ENCODE results near the gene NMT1.

NMT1 gene

DNA sequence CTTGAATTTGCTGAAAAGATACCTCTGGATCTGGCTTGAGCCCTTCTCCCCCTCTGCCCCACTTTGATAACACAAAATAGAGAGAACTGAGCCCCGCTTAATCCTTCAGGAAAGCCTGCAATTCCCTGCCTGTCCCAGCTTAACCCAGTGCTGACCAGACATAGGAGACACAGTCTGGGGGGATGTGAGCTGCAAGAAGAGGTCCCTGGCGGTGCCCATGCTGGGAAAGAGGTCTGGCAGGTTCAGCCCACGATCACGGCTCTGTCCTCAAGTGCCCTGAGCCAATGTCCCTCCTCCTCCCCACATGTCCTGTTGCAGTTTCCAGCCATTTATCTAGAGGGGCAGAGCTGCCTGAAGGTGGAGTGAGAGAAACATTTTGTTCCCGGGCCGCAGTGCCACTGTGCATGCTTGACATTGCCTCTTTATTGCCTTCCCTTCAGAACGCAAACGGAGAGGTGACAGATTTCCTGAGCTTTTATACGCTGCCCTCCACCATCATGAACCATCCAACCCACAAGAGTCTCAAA lies 42.2 kb downstream of the NMT1 start:
- in situ Hi-C loops (cut with MboI; ENCODE audit: low sequenced_read_pairs): no loop called here

DNA sequence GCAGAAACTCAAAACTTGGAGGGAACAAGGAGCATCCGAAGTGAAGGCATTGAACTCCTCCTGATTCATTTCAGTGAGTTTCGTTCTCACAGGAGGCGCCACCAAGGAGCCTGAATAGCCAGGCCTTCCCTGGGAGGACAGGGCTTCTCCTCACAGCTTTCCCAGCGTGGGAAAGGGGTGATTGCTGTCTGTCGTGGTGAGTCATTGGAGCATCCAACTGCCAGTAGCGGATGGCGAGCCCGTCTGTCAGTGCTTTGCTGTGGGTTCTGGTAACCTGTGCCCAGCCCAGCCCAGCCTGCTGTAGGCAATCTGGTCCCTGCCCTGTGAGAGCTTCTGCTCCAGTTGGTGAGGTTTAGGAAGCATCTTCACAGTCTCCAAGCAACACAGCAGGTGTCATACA lies 42.9 kb downstream of the NMT1 start:
- in situ Hi-C loops (cut with MboI; ENCODE audit: low sequenced_read_pairs): no loop called here

GRCh38 chr17:45104497-45104896 lies 43.4 kb downstream of the NMT1 start:
- in situ Hi-C loops (cut with MboI; ENCODE audit: low sequenced_read_pairs): no loop called here

- in situ Hi-C loops (cut with MboI; ENCODE audit: low sequenced_read_pairs): no loop called here
These were observed 43.9 kb downstream of the NMT1 start for GRCh38 chr17:45104907-45105624.

DNA sequence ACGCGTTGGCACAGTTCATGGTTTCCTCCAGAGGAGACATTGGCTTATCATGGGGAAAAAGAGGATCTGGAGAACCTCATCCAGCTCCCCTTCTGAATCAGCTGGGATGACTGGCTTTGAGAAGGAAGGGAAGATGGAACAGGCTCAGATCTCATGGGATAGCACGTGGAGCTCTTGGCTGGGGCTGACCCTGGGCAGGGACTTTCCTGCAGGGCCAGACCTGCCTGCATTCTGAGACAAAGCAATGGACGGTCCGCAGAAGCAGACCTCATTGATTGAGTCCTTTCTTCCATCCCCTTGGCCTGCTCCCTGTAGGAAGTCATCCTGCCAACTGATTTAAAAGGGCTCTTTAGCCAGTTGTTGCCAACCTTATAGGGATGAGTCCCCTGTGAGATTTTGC lies 45.0 kb downstream of the NMT1 start:
- in situ Hi-C loops (cut with MboI; ENCODE audit: low sequenced_read_pairs): no loop called here

DNA sequence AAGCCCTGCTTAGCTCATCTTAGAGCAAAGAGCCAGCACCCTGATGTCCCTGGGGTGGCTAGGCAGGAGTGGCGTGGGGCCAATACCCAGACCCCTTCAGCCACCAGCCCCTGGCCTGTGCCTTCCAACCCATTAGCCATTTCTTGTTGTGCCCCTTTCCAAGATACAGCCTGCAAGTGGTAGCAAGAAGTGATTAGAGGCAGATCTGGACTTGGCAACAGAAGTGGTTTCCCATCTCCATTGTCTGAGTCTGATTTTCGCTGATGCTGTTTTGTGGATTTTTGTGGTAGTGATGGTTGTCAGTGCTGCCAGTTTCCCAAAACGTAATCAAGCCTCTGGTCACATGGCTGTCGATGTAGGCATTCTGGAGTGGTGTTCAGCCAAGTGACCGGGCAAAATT lies 45.5 kb downstream of the NMT1 start:
- in situ Hi-C loops (cut with MboI; ENCODE audit: low sequenced_read_pairs): no loop called here

DNA sequence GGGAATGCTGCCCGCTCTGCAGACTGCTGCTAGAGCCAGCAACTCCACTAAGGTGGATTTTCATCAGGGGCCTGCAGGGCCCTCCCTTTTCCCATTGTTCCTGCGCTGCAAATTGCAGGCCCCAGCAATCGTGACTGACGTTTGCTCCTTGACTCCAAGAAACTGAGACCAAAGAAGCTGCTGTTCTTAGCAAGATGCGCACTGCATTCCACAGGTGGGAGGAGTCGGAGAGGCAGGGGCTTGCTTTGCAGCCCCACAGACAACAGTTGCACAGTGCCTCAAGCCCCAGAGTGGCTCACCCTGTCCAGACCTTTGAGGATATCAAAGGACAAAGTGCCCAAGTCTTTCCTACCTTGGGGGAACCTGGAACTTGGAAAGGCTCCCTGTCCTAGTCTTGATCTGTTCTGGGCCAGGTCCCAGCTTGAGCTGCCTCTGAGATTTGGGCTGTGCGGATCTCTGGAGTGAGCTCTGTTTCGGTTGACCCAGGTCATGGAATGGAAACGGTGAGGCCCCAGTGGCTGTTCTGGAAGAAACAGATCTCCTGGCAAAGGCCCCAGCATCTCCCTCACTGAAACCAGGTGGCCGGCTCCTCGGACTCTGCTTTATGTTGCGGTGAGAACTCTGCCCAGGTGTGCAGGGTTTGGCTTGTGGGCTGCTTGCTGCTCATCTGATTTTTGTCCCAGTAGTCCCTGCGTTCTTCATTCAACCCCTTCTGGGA lies 46.3 kb downstream of the NMT1 start:
- in situ Hi-C loops (cut with MboI; ENCODE audit: low sequenced_read_pairs): no loop called here

DNA sequence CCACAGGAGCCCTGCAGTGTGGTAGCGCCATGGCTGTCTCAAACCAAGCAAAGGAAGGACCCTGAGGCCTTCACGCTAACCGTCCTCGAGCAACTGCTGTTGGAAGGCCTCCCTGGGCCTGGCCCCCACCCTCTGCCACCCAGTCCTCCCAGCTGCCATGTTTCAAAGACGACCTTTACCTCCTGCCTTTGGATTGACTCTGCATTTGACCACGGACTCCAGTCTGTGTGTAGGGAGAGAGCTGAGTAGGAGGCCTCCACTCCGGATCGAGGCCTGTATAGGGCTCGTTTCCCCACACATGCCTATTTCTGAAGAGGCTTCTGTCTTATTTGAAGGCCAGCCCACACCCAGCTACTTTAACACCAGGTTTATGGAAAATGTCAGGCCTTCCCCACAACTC lies 46.9 kb downstream of the NMT1 start:
- in situ Hi-C loops (cut with MboI; ENCODE audit: low sequenced_read_pairs): no loop called here

DNA sequence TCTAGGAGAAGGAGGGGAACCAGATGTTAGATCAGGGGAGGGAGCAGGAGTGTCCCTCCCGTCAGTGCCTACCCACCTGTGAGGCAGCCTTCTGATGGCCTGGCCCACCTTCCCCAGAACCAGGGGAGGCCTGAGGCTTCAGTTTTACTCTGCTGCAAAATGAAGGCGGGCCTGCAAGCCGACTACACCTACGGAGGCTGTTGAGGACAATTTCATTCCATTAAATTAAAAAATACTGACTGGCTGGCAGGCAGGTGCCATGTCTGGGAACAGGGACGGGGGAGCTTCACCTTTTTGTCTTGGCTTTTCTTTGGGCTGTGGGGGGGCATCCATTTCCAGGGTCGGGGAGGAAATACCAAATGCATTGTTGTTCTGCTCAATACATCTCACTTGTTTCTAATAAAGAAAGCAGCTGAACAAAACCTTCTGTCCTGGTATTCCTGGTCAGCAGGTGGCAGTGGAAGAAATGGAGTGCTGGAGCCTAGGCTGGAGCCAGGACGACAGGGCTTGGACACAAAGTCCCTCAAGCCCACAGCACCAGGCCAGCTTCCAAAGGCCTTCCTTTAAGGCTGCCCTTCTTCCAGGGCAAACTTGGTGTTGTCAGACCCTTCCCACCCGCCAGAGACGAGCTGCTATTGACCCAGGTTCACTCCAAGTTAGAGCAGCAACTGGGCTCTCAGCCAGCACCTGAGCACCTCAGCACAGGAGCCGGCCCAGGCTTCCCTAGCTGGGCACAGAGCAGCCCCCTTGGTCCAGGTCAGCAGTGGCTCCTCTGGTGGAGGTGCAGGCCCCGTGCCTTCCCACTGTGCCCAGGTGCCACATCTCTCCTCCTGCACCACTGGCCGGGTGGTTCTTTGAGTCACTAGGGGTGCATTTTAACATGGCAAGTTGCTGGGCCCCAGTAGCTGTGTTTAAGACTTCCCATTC lies 47.7 kb downstream of the NMT1 start:
- in situ Hi-C loops (cut with MboI; ENCODE audit: low sequenced_read_pairs): no loop called here

DNA sequence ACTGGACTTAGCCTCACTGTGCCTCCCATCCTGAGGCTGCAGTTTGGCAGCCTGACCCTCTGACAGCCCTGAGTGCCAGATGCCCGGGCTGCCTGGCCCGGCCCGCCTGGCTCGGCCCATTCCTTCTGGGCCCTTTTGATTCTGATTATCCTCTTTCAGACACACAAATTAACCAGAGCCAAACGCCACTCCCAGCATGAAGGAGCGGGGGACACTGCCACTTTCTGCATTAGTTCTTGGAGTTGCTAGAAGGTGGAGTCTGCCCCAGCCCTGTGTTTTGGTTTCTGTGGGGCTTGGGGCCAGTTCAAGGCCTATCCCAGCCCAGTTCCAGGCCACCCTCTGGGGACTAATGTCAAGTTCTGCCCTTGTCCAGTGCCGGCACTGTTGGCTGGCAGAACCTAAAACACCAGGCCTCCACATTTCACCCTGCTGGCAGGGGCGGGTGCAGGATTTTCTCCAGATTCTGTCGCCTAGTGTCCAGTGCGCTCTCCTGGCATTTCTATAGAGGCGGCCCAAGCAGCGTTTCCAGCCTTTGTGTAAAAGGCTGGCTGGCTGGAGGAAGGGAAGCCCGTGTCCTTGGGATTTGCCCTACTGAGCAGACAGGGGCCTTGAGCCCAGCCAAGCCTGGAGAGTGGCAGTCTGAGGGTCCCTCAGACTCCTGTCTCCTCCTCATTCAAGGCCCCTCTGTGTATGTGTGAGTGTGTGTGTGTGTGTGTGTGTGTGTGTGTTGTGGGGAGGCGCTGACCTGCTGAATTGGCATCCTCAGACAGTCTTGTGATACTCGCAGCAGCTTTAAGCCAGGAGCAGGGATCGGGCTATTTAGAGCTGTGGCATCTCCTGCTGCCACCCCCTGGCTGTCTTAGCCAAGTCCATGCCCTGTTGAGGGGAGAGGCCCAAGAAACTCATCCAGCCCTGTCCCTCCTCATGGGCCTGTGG lies 49.8 kb downstream of the NMT1 start:
- in situ Hi-C loops (cut with MboI; ENCODE audit: low sequenced_read_pairs): no loop called here

GRCh38 chr17:45111850-45112249 lies 50.7 kb downstream of the NMT1 start:
- in situ Hi-C loops (cut with MboI; ENCODE audit: low sequenced_read_pairs): no loop called here

- in situ Hi-C loops (cut with MboI; ENCODE audit: low sequenced_read_pairs): no loop called here
These were observed 51.7 kb downstream of the NMT1 start for GRCh38 chr17:45112559-45113423.

DNA sequence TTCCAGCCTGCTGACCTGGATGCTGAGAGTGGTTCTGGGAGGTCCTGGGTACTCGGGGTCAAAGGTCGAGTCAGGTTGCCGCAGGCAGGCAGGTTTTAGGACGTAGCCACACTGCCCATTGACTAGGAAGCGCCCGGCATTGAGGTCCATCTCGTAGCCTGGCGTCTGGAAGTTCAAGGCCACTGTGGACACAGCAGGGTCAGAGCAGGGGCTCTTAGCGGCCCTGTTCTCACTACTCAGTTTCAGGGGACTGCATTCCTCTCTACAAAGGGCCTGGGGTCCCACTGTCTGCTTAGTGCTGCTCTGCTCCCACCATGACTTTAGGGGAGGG lies 52.3 kb downstream of the NMT1 start:
- in situ Hi-C loops (cut with MboI; ENCODE audit: low sequenced_read_pairs): no loop called here

DNA sequence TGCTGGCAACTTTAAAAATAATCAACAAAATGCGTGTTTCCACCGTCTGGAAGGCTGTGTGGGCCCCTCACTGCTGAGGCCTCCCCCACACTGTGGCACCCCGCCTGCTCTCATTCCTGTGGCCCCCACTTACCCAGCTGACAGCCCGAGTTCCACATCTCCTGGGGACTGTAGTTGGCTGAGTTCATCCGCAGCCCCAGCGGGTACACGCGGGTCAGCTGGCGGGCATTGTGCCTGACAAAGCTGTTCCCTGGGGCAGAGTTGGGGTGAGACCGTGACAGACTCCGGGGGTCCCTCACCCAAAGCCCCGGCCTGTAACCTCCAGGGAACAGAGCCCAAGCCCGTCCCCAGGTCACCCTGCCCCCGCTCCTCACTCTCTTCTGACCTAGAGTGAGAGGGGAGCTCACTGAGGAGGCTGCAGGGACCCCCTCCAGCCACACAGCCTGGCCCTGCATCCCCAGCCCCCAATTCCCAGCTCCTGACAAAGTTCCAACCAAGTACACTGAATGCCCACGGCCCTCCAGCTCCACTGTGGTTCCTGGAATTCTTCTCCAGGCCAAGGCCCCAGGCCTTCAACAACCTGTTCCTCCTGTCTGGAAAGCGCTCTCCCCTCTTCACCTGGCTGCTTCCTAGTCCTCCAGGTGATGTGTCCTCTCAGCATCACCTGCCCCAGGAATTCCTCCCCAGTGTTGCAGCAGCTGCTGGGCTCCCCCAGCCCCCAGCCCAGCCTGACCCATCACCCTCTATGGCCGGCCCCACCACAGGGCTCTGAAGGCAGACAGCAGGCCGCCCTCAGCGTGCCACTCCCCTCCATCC lies 53.2 kb downstream of the NMT1 start:
- in situ Hi-C loops (cut with MboI; ENCODE audit: low sequenced_read_pairs): no loop called here

GRCh38 chr17:45115015-45115625 lies 54.0 kb downstream of the NMT1 start:
- in situ Hi-C loops (cut with MboI; ENCODE audit: low sequenced_read_pairs): no loop called here

DNA sequence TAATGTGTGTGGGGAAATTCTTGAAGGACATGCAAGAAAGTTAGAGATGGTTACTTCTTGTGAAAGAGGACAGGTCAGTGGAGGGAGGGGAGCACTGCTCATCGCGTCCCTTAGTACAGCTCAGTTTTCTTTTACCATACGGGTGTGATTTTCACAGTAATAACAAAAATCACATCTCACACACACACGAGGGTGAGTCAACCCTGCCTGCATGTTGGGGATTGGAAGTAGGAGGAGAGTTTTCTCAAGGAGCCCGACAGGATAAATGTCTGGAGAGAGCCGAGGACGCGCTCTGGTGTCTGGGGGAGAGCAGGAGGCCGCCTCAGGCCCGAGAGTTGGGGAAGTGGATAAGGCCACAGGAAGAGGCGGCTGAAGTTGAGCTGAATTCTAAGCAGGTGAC lies 54.8 kb downstream of the NMT1 start:
- in situ Hi-C loops (cut with MboI; ENCODE audit: low sequenced_read_pairs): no loop called here

DNA sequence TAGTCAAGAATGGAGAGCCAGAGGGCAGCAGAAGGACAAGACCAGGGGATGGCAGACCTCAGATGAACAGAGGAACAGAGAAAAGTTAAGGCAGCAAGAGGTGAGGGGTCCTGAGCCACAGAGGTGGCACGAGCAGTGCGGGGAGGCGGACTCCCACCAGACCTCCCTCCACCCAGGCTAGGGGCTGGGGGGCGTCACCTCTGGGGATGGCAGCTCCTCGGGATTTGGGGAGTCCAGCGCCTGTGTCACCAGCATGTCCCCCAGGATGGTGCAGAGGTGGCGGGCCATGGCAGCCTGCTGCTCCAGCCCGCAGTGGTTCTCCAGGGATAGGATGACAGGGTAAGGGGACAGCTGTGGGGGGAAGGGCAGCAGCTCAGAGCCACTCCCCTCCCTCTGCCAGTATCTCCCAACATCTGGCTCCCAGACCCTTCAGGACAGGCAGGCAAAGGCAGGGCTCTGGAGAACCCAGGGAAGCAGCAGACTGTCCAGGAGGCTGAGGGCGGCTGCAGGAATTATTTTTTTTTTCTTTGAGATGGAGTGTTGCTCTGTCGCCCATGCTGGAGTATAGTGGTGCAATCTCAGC lies 55.4 kb downstream of the NMT1 start:
- in situ Hi-C loops (cut with MboI; ENCODE audit: low sequenced_read_pairs): no loop called here

- in situ Hi-C loops (cut with MboI; ENCODE audit: low sequenced_read_pairs): no loop called here
These were observed 56.2 kb downstream of the NMT1 start for GRCh38 chr17:45117334-45117733.
